CD8-positive, alpha-beta memory T cell (primary cell): ENCODE data around the gene PROK2. TPM values are rescaled to one million over a fixed set of nuclear protein-coding genes. Genes with fewer than 3 reads are reported as not detected.
A peak's percentile ranks its signal among the peaks of the same experiment; 100 is the strongest.

ENCODE experiments used
- CTCF ChIA-PET: fragments of 350-600 bp; sonication (Branson Sonifier 250); formaldehyde crosslinking; loops from one replicate; lab custom pipeline; 2021; ENCODE audit warnings: antibody characterized with exemption; lab: Charles Lee
- POLR2A ChIA-PET: fragments of 350-600 bp; sonication (Branson Sonifier 250); formaldehyde crosslinking; loops from one replicate; lab custom pipeline; 2021; ENCODE audit warnings: antibody characterized with exemption; lab: Charles Lee
- DNase-seq, 5 donors: peaks; one replicate each; pipeline versions ENCODE4 v3.0.0 to v3.0.0-alpha.2; 2020 to 2022; ENCODE audit warnings: mixed read lengths in 1 of 5
- H3K27ac ChIP-seq: one replicate; pipeline ENCODE4 v1.7.0; 2013; ENCODE audit warnings: low read depth, mild to moderate bottlenecking, low read length, moderate library complexity
- H3K27me3 ChIP-seq: 2 replicates; pipeline ENCODE4 v1.7.0; 2013; ENCODE audit warnings: low read length, mild to moderate bottlenecking; ENCODE audit not compliant: insufficient read depth, poor library complexity, severe bottlenecking
- H3K36me3 ChIP-seq: 2 replicates; pipeline ENCODE4 v1.7.0; 2013; ENCODE audit warnings: mild to moderate bottlenecking, low read length, moderate library complexity; ENCODE audit not compliant: insufficient read depth
- H3K4me1 ChIP-seq: 2 replicates; pipeline ENCODE4 v1.7.0; 2013; ENCODE audit warnings: mild to moderate bottlenecking, low read length, moderate library complexity; ENCODE audit not compliant: insufficient read depth
- H3K4me3 ChIP-seq: 2 replicates; pipeline ENCODE4 v1.7.0; 2013; ENCODE audit warnings: mild to moderate bottlenecking, low read length
- H3K9me3 ChIP-seq: 2 replicates; pipeline ENCODE4 v1.7.0; 2013; ENCODE audit warnings: mild to moderate bottlenecking, low read length
- H3K27ac Mint-ChIP-seq, 8 donors: one replicate each; pipeline ENCODE4 v1.8.0; 2020 to 2021; ENCODE audit warnings: mixed read lengths in 8 of 8, mild to moderate bottlenecking in 6 of 8, inconsistent platforms in 3 of 8, moderate library complexity in 3 of 8
- H3K27me3 Mint-ChIP-seq, 2 donors: one replicate each; pipeline ENCODE4 v1.8.0; 2020 to 2021; ENCODE audit warnings: mixed read lengths in 2 of 2, mild to moderate bottlenecking in 1 of 2, moderate library complexity in 1 of 2
- H3K36me3 Mint-ChIP-seq, 3 donors: one replicate each; pipeline ENCODE4 v1.8.0; 2020 to 2021; ENCODE audit warnings: mixed read lengths in 3 of 3, inconsistent platforms in 1 of 3, mild to moderate bottlenecking in 1 of 3
- H3K4me1 Mint-ChIP-seq, 3 donors: one replicate each; pipeline ENCODE4 v1.8.0; 2020 to 2021; ENCODE audit warnings: mixed read lengths in 3 of 3, inconsistent platforms in 1 of 3, mild to moderate bottlenecking in 1 of 3
- H3K4me3 Mint-ChIP-seq, 7 donors: one replicate each; pipeline ENCODE4 v1.8.0; 2020 to 2021; ENCODE audit warnings: mixed read lengths in 7 of 7, mild to moderate bottlenecking in 6 of 7, moderate library complexity in 4 of 7, inconsistent platforms in 2 of 7
- H3K9me3 Mint-ChIP-seq, 5 donors: one replicate each; pipeline ENCODE4 v1.8.0; 2020 to 2022; ENCODE audit warnings: mixed read lengths in 5 of 5, mild to moderate bottlenecking in 3 of 5, moderate library complexity in 2 of 5, inconsistent platforms in 1 of 5
- polyA plus RNA-seq: library from polyadenylated mRNA; unstranded; fragments of 300-500 nt; fragmentation: Illumina TruSeq; gene quantifications from one replicate; pipeline ENCODE4 v1.2.3, GENCODE V29; 2021
- total RNA-seq, 2 experiments: library from RNA; stranded (reverse); gene quantifications; one replicate each; pipeline ENCODE4 v1.2.3, GENCODE V29; 2021

The PROK2 gene, protein sequence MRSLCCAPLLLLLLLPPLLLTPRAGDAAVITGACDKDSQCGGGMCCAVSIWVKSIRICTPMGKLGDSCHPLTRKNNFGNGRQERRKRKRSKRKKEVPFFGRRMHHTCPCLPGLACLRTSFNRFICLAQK
- total RNA-seq, result under 1 TPM; 0.28 to 0.33 TPM
- 1.4 TPM for polyA plus RNA-seq

DNA sequence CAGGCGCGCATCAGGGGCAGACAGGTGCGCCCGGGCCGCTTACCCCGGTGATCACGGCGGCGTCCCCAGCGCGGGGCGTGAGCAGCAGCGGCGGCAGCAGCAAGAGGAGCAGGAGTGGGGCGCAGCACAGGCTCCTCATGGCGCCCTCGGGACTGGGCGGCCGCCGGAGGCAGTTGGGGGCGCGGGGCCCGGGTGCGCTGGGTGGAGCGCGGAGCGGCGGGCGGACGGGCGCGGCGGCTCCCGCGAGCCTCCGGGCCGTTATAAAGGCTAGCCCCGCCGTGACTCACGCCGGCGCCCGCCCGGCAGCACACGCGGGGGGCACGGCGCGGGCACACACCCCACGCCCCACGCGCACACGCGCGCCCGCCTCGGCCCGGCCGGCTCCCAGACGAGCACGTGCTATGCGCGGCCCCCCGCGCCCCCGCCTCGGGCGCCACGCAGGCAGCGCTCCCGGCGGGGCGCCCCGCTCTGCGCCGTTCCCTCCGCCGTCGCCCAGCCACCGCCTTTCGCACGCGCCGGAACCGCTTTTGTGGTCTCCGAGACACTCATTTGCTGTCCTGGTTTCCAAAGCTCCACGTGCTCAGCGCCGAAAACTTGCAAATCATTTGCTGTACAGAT is at the start of gene PROK2:
TSS of gene PROK2 (minus strand) at position 235 of the 618 bp plus-strand sequence. CDS start at position 139, 96 bp downstream.
- Histone ChIP-seq H3K27ac (no peak within 1 kb of the TSS), H3K27me3 (peaks cover 46% of the 10 kb centered on the region), H3K4me1 (peaks cover 8% of the 10 kb centered on the region), H3K4me3 (no peak within 1 kb of the TSS), H3K9me3 (no peaks in the 10 kb centered on the region), H3K36me3 (no peaks in the 10 kb centered on the region)
- Mint-ChIP-seq H3K27ac (peak within 1 kb of the TSS in 3 of 8 donors; percentile 32 to 66 (median 61)), H3K36me3 (no peaks in the 10 kb centered on the region), H3K27me3 (peaks cover 43 to 63% of the 10 kb centered on the region in 2 donors), H3K4me3 (peak within 1 kb of the TSS; percentile 68 to 91 (median 79)), H3K9me3 (no peaks in the 10 kb centered on the region), H3K4me1 (peaks cover 18 to 26% (median 24%) of the 10 kb centered on the region in 3 donors)
- ChIA-PET POLR2A (no interaction called here), CTCF (no interaction called here)
- DNase-seq, result peak; percentile 8 to 52 (median 8)

DNA sequence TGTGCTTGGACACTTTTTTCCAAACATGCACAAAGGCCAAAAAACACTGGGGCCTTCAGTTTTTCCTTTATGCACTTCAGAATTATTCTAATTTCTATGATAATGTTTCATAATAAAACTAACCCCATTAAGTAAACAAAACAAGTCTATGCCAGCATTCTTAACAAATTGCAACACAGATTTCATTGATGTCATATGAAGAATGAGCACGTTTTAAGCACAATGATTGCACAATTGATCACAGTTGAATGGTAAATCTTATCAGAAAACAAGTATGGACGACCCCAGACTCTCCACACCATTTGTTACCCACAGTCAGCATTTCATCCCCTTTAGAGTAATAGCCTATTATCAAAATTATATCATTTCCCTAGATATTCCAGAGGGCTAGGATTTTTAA is 46.7 kb upstream of the PROK2 start:
- Mint-ChIP-seq H3K27me3 (peaks cover 0 to 9% of the 10 kb centered on the region in 2 donors), H3K4me1 (no peaks in the 10 kb centered on the region), H3K36me3 (peaks cover 0 to 1% (median 0%) of the 10 kb centered on the region in 3 donors), H3K4me3 (no peak overlapping the region), H3K27ac (no peak overlapping the region), H3K9me3 (no peaks in the 10 kb centered on the region)
- Histone ChIP-seq H3K27ac (no peak overlapping the region), H3K4me1 (no peaks in the 10 kb centered on the region), H3K9me3 (no peaks in the 10 kb centered on the region), H3K36me3 (no peaks in the 10 kb centered on the region), H3K4me3 (no peak overlapping the region), H3K27me3 (no peaks in the 10 kb centered on the region)
- POLR2A ChIA-PET, result no interaction called here
- no peak for DNase-seq
- CTCF ChIA-PET, result no interaction called here

DNA sequence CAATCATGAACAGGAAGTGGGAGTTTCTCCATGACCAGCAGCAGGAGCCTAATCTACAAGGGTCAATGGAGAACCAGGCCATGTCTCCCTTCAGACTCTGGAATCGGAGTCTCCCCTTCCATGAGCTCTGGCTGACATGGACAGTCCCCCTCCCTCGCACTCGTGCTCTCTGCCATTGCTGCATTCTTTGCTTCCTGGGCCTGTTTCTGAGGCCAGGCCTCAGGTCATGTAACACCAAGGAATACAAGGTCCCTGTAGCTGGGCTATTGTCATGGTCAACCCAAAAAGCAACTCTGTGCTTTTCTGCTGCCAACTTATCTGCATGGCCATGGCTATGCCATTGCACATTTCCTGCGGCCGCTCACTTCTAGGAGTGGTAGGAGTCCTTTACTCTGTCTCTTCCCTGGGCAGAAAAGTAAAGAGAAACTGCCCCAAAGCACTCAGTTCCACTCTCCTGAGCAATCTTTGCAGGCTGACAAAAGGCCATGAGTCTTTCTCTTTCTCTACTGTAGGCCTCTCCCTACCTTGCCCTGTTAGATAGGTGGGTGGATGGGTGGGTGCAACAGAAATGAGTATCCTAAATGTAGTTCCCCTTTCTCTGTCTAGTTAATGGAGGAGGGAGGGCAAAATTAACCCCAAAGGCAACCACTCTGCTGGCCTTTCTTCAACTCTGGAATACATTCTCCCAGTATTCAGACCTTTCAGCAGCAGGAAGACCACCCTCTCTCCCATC is 40.8 kb upstream of the PROK2 start:
- Histone ChIP-seq H3K4me1 (no peaks in the 10 kb centered on the region), H3K27me3 (no peaks in the 10 kb centered on the region), H3K27ac (no peak overlapping the region), H3K36me3 (no peaks in the 10 kb centered on the region), H3K9me3 (no peaks in the 10 kb centered on the region), H3K4me3 (no peak overlapping the region)
- H3K4me1 Mint-ChIP-seq, result no peaks in the 10 kb centered on the region
- POLR2A ChIA-PET, result no interaction called here
- no peak overlapping the region for H3K4me3 Mint-ChIP-seq
- no peaks in the 10 kb centered on the region for H3K36me3 Mint-ChIP-seq
- no peak overlapping the region for H3K27ac Mint-ChIP-seq
- CTCF ChIA-PET, result no interaction called here
- no peaks in the 10 kb centered on the region for H3K9me3 Mint-ChIP-seq
- peaks cover 0 to 9% of the 10 kb centered on the region in 2 donors for H3K27me3 Mint-ChIP-seq
- DNase-seq, result no peak

DNA sequence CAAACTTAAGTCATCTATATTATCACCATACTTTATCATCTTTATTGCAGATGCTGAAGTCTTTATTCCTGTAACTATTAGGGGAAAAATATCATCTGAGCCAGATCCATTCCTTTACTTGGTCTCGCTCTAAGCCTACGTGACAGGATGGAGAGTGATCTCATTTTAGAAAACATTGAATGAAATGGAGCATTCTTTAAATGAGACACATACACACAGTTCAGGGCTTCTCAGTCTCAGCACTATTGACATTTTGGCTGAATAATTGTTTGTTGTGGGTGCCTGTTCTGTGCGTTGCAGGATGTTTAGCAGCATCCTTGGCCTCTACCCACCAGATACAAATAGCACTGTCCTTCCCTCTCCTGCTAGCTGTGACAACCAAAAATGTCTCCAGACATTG is 36.2 kb upstream of the PROK2 start:
- H3K36me3 ChIP-seq, result no peaks in the 10 kb centered on the region
- H3K9me3 ChIP-seq, result no peaks in the 10 kb centered on the region
- no peak for DNase-seq
- Mint-ChIP-seq H3K27ac (no peak overlapping the region), H3K36me3 (no peaks in the 10 kb centered on the region), H3K4me1 (no peaks in the 10 kb centered on the region), H3K9me3 (no peaks in the 10 kb centered on the region), H3K27me3 (peaks cover 0 to 2% of the 10 kb centered on the region in 2 donors), H3K4me3 (no peak overlapping the region)
- ChIA-PET CTCF (no interaction called here), POLR2A (no interaction called here)
- no peak overlapping the region for H3K27ac ChIP-seq
- H3K4me1 ChIP-seq, result no peaks in the 10 kb centered on the region
- H3K4me3 ChIP-seq, result no peak overlapping the region
- H3K27me3 ChIP-seq, result no peaks in the 10 kb centered on the region

DNA sequence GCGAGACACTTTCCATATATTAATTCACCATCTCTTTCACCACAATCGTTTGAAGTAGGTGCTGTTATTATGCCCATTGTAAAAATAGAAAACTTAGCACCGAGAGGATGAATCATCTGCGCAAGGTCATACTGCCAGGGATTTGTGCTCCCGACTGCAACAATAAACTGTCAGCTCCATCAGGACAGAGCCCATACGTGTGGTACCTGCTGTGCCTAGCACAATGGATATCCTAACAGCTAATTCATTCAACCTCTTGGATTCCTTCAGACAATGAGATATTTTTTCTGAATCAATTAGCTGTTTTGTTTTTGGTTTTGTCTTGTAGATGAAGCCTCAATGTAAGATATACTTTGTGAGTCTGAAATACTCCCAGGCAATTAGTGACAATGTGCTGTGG is 32.3 kb upstream of the PROK2 start:
- H3K4me3 Mint-ChIP-seq, result no peak overlapping the region
- no peaks in the 10 kb centered on the region for H3K4me1 Mint-ChIP-seq
- H3K4me3 ChIP-seq, result no peak overlapping the region
- no peak overlapping the region for H3K27ac Mint-ChIP-seq
- DNase-seq, result no peak
- peaks cover 0 to 2% of the 10 kb centered on the region in 2 donors for H3K27me3 Mint-ChIP-seq
- no peaks in the 10 kb centered on the region for H3K9me3 Mint-ChIP-seq
- peaks cover 0 to 2% (median 0%) of the 10 kb centered on the region in 3 donors for H3K36me3 Mint-ChIP-seq
- ChIA-PET CTCF (no interaction called here), POLR2A (no interaction called here)
- H3K27ac ChIP-seq, result no peak overlapping the region
- no peaks in the 10 kb centered on the region for H3K4me1 ChIP-seq
- no peaks in the 10 kb centered on the region for H3K9me3 ChIP-seq
- no peaks in the 10 kb centered on the region for H3K27me3 ChIP-seq
- H3K36me3 ChIP-seq, result no peaks in the 10 kb centered on the region

DNA sequence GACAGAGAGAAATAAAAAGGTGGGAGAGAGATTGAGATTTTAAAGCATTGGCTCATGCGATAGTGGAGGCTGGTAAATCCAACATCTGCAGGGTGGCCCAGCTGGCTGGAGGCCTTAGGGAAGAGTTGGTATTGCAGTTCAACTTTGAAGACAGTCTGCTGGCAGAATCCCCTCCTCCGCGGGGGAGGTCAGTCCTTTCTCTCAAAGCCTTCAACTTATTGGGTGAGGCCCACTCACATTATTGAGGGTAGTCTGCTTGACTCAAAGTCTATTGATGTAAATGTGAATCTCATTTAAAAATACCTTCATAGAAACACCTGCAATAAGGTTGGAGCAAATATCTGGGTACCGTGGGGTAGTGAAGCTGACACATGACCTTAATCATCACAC is 31.8 kb upstream of the PROK2 start:
- H3K4me1 ChIP-seq, result no peaks in the 10 kb centered on the region
- no peak for DNase-seq
- ChIA-PET CTCF (no interaction called here), POLR2A (no interaction called here)
- Mint-ChIP-seq H3K27ac (no peak overlapping the region), H3K4me3 (no peak overlapping the region), H3K36me3 (peaks cover 0 to 2% (median 0%) of the 10 kb centered on the region in 3 donors), H3K9me3 (no peaks in the 10 kb centered on the region), H3K27me3 (peaks cover 0 to 2% of the 10 kb centered on the region in 2 donors), H3K4me1 (no peaks in the 10 kb centered on the region)
- no peaks in the 10 kb centered on the region for H3K9me3 ChIP-seq
- H3K27me3 ChIP-seq, result no peaks in the 10 kb centered on the region
- H3K4me3 ChIP-seq, result no peak overlapping the region
- no peak overlapping the region for H3K27ac ChIP-seq
- no peaks in the 10 kb centered on the region for H3K36me3 ChIP-seq

DNA sequence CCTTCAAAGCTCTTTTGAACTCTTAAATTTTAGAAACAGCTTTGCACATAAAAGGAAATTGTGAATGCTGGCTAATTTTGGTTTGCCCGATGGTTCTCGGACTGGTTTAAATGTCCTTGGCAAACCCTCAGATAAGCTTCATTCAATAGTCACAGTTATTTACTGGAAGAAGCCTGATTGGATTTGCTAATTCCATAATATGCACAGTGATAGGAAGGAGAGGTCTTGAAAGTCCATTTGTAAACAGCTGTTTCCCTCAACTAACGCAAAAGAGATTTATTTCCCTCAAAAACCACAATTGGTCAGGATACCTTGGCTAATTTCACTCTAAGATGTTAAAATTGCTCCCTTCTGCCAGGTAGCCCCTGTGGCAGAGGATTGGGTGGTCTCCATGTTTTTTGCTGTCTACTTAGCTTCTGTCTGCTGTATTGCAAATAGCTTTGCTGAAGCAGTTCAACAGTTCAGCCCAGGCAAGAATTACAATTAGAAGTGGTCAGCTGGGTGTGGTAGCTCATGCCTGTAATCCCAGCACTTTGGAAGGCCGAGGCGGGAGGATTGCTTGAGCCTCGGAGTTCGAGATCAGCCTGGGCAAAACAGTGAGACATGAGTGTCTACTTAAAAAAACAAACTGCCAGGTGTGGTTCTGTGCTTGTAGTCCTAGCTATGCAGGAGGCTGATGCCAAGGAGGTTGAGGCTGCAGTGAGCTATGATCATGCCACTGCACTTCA is 30.6 kb upstream of the PROK2 start:
- CTCF ChIA-PET, result interaction anchor here (1.1 kb wide), 1 partner anchor 9 kb away, joined by 3 read pairs; no protein-coding TSS in a partner anchor
- no peaks in the 10 kb centered on the region for H3K9me3 ChIP-seq
- no peak overlapping the region for H3K27ac ChIP-seq
- POLR2A ChIA-PET, result no interaction called here
- H3K4me3 ChIP-seq, result no peak overlapping the region
- Mint-ChIP-seq H3K9me3 (no peaks in the 10 kb centered on the region), H3K4me1 (no peaks in the 10 kb centered on the region), H3K36me3 (peaks cover 0 to 2% (median 0%) of the 10 kb centered on the region in 3 donors), H3K4me3 (no peak overlapping the region), H3K27ac (no peak overlapping the region), H3K27me3 (peaks cover 0 to 2% of the 10 kb centered on the region in 2 donors)
- no peak for DNase-seq
- no peaks in the 10 kb centered on the region for H3K36me3 ChIP-seq
- no peaks in the 10 kb centered on the region for H3K4me1 ChIP-seq
- no peaks in the 10 kb centered on the region for H3K27me3 ChIP-seq

DNA sequence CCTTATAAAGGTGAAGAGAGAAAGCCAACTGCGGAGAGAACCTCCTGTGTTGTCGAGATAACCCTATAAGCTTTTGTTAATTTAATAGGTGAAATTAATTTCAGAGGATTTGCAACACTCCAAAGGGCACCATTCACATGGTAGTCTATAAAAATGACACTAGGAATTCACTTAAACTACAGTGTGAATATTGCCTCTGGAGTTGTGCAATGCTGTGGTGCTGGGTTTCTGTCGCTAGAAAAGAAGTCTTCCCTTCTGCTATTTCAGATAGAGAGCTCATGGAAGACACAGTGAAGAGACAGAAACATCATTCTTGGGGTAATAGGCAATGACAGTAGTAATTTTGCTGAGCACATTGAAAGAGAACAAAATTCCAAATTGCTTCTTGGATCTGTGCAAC is 28.8 kb upstream of the PROK2 start:
- no peaks in the 10 kb centered on the region for H3K27me3 Mint-ChIP-seq
- H3K4me3 ChIP-seq, result no peak overlapping the region
- H3K4me1 Mint-ChIP-seq, result no peaks in the 10 kb centered on the region
- H3K27ac ChIP-seq, result no peak overlapping the region
- no peaks in the 10 kb centered on the region for H3K36me3 ChIP-seq
- POLR2A ChIA-PET, result no interaction called here
- peaks cover 0 to 2% (median 0%) of the 10 kb centered on the region in 3 donors for H3K36me3 Mint-ChIP-seq
- no peaks in the 10 kb centered on the region for H3K9me3 ChIP-seq
- CTCF ChIA-PET, result no interaction called here
- H3K4me3 Mint-ChIP-seq, result no peak overlapping the region
- no peak overlapping the region for H3K27ac Mint-ChIP-seq
- DNase-seq, result no peak
- H3K4me1 ChIP-seq, result no peaks in the 10 kb centered on the region
- H3K9me3 Mint-ChIP-seq, result no peaks in the 10 kb centered on the region
- H3K27me3 ChIP-seq, result no peaks in the 10 kb centered on the region
